GM12892 (cell line): ENCODE measurements around the gene MXI1.

Source experiments
- POLR2A ChIP-seq: IDR thresholded peaks from 2 replicates; pipeline ENCODE4 v1.6.1; 2011; ENCODE audit warnings: low read depth, low read length, control low read depth
- POLR2AphosphoS5 ChIP-seq: IDR thresholded peaks from 2 replicates; pipeline ENCODE4 v1.6.1; 2011; ENCODE audit warnings: low read depth, low read length, control low read depth
- TAF1 ChIP-seq: IDR thresholded peaks from 2 replicates; pipeline ENCODE4 v1.6.1; 2011; ENCODE audit warnings: low read depth, mild to moderate bottlenecking, control low read depth, low read length, borderline replicate concordance

DNA sequence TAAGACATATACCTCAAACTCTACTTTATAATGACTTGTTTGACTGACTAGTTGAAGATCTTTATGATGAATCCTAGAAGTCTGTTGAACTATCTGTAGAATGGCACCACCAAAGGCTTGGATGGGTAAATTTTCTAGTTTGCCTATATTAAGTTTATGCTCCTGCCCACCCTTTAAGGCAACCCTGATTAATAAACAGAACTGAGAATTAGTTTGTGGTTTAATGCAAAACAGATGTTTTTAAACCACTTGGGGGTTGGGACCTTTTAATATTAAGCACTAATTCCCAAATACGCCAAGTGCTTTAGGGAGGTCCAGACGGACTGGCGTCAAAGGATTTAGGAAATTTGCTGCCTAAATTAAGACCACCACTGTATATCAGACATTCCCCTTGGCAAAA is 76.9 kb downstream of the MXI1 start:
- TF ChIP-seq POLR2A (no peak), TAF1 (no peak), POLR2AphosphoS5 (no peak)
